Endometrial microvascular endothelial cells (primary cell): Measurements from ENCODE around the gene PPRC1. TPM values are rescaled to one million over a fixed set of nuclear protein-coding genes. Genes with fewer than 3 reads are reported as not detected.
"Not testable (repeated sequence)": the region's sequence is repeated elsewhere in the genome, so short reads cannot be mapped to it uniquely, and the experiment has no call there.

Source experiments
- in situ Hi-C: cut with HindIII; loops from 2 replicates; pipeline ENCODE4 v1.10.0; 2017; ENCODE audit warnings: low sequenced_read_pairs, low pct_unique_long_range_greater_than_20kb; ENCODE audit errors: inconsistent ontology term
- total RNA-seq: library from RNA; depleted of rRNA; stranded (reverse); fragments of >200 nt; gene quantifications from one replicate; pipeline ENCODE4 v1.2.3, GENCODE V29; 2015; ENCODE audit errors: inconsistent ontology term

Gene PPRC1
- total RNA-seq, 1 donor from 2014 or later = 21.6 TPM

DNA sequence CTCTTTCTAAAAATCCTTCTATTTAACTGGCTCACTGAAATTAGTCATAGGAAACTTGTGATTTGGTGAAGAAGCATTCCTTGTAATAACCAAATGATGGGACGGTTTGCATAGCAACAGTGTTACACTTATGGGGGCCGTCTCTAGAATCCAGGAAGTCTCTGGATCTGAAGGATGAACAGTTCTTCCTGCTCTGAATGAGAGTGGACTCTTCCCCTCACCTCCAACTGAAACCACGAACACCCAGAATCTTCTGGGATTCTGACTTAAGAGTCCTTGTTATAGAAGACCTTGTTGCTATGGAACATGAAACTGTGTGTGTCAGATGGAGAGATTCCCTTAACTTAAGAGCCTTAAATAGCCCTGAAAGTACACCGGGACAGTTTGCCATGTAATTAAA is 42.6 kb downstream of the PPRC1 start:
- in situ Hi-C loops = no loop called here

DNA sequence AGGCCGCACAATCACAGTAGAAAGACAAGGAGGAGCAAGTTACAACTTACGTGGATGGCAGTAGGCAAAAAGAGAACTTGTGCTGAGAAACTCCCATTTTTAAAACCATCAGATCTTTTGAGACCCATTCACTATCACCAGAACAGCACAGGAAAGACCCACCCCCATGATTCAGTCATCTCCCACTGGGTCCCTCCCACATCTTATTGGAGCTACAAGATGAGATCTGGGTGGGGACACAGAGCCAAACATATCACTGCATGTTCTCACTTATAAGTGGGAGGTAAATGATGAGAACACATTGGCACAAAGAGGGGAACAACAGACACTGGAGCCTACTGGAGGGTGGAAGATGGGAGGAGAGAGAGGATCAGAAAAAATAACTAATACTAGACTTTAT is 51.8 kb downstream of the PPRC1 start:
- in situ Hi-C loops = no loop called here

DNA sequence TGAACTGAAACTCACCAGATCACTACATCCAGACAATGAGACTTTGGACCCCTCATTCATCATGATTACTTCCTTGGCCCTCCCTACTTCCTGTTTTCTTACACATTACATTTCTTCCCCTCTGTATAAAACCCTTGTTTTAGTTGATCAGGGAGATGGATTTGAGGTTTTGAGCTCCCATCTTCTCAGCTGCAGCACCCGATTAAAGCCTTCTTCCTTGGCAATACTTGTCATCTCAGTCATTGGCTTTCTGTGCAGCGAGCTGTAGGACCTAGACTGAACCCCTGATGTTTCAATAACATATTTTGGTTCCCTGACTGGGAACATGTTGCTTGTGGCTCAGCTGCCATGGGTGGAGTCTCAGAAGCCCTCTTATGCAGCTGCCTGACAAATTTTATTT is 52.4 kb downstream of the PPRC1 start:
- in situ Hi-C loops = no loop called here

DNA sequence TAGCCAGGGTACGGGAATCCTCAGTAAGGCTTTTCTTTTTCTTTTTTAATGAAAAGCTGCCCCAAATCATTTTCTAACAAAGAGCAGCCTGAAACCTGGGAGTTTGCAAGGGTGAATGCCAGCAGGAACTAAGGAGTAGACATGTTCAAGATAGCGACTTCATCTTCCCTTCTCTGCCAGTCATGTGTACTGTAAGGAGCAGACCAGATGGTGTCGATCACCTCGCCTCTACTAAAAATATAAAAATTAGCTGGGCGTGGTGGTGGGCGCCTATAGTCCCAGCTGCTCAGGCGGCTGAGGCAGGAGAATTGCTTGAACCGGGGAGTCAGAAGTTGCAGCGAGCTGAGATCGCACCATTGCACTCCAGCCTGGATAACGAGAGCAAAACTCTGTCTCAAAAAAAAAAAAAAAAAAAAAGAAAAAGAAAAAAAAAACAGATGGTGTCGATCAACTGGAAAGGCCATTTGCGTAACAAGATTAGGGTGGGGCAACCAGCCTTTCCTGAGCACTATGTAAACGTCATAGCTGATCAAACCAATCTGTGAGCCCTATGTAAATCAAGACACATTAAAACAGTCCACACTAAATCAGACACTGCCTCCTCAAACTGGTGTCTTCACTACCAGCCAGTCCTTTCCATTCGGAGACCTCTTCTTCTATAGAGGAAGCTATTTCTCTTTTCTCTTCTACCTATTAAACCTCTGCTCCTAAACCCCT is 53.1 kb downstream of the PPRC1 start:
- in situ Hi-C loops = no loop called here

DNA sequence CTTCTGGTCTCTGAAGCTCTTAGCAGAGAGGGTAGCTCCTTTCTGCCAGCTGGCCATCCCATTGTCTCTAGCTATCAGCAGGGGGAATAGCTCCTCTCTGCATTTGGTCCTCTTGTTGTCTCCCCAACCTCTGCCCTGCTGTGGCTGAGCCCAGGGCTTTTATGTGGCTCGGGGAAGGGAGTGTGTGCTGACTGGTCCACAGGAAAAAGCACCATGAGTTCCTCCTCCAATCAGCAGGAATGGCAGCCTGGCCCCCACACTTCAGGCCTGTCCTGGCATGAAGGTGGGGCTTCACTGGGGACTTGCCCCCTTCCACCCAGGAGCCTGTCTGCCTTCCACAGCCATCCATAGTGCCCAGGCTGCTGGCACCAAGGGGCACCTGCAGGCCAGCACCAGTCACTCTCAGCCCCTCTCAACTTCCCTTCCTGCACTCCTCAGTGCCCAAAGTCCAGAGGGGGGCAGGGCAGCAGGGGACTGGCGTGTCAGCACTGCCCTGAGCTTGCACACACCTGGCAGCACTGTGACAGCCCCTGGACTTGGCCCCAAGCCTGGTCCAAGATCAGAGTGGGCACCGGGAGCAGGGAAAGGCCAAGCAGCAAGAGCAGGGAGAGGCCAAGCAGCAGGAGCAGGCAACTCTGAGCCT is 55.6 kb downstream of the PPRC1 start:
- in situ Hi-C loops = no loop called here

DNA sequence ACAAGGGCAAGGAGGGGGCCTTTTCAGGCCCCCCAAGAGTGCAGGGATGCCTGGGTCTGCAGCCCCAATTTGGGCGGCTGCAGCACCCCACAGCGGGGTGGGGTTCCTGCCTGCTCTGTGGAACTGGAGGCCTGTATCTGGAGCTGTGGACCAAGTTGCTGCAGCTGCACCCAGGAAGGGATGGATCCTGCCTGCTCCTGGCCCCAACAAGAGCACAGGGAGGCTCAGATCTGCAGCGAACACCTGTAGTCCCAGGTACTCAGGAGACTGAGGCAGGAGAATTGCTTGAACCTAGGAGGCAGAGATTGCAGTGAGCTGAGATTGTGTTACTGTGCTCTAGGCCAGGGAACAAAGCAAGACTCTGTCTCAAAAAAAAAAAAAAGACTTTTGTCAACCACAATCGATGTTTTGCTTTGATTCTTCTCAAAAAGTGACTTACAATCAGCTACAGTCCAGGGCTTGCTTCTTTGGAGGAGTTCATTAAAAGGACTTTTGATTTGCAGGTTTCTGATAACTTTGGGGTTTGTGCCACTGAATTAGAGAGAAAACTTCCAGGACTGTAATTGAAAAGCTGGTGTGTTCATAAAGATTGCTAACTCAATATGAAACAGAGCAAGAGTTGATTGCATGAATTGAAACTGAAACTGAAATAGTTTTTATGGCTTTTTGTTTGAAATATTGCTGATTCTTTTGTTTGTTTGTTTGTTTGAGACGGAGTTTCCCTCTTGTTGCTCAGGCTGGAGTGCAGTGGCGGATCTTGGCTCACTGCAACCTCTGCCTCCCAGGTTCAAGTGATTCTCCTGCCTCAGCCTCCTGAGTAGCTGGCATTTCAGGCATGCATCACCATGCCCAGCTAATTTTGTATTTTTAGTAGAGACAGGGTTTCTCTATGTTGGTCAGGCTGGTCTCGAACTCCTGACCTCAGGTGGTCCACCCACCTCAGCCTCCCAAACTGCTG is 56.4 kb downstream of the PPRC1 start:
- in situ Hi-C loops = not testable (repeated sequence)

DNA sequence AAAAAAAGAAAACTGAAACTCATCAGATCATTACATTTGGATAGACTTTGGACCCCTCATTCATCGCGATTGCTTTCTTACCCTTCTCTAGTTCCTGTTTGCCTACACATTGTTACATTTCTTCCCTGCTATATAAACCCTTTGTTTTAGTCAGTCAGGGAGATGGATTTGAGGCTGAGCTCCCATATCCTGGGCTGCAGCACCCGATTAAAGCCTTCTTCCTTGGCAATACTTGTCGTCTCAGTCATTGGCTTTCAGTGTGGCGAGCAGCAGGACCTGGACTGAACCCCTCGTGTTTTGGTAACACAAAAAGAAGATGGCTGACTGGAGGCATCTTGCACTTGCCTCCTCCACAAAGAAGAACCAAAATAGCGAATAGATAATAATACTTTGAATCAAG is 59.1 kb downstream of the PPRC1 start:
- in situ Hi-C loops = no loop called here

DNA sequence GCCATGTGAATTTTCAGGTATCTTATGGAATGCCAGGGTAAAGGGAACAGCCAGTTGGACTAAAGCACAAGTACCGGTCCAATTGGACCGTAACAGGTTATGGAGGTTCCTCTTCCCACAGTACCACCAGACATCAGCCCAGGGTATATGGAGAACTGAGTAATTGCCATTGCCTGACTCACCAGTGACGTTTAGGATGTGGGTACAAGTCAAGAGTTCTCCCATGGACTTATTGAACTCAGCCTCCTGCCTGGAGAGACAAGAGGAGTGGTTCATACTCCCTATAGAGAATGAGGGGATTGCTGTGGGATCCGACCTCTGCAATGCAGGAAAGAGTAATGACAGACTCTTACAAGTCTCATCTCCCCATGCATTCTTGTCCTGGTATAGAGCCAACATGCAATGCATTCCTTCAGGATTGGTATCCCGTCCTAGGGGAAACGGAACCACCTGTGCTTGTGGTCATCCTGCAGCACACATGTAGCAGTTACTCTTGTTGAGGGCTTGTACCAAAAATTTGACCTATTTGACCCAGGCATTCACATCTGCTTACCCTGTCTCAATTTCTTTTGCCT is 62.5 kb downstream of the PPRC1 start:
- in situ Hi-C loops = no loop called here

DNA sequence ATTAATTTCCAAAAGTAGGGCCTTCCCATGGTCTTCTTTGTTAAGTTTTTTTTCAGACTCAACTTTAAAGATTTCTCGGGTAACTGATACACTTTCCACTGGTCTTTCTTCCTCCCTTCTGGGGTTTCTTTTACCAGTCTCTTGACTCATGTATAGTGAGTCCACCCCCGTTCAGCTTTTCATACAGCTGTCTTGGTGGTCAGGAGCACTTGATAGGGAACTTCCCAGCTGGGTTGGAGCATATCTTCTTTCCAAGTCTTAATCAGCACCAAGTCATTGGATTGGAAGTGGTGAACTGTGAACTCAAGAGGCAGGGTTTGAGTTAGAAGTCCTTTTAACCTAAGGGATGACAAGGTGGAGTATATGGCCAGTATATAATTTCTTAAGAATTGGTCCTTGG is 64.1 kb downstream of the PPRC1 start:
- in situ Hi-C loops = no loop called here

DNA sequence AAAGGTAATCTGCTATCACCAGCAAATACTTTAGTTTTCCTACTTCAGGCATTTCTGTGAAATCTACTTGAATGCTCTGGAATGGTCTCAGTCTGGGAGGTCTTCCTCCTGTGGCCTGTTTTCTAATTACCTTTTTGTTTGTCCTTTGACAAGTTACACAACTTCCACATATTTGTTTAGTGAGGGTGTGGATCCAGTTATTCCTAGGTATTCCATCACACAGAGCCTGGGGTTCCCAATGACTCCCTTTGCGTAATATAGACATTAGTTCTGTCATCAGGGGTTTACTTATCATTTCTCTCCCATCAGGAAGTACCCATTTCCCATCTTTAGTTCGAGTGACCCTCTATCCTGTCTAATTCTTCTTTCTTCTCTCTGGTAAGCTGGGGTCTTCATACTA is 65.2 kb downstream of the PPRC1 start:
- in situ Hi-C loops = no loop called here

Other genes with a start within 250 kb of the PPRC1 start
- 9.3 TPM for gene ARMH3, start 76.9 kb upstream of the PPRC1 start, total RNA-seq
- 44.3 TPM for gene HPS6, start 67.7 kb upstream of the PPRC1 start, total RNA-seq
- gene LDB1, start 12.7 kb upstream of the PPRC1 start, total RNA-seq = 27.9 TPM
- 82.0 TPM for gene NOLC1, start 19.3 kb downstream of the PPRC1 start, total RNA-seq
- gene ELOVL3, start 93.3 kb downstream of the PPRC1 start, total RNA-seq = not detected
- gene PITX3, start 108.5 kb downstream of the PPRC1 start, total RNA-seq = not detected
- gene GBF1, start 112.5 kb downstream of the PPRC1 start, total RNA-seq = 47.4 TPM